Suppressor macrophage treated with lipopolysaccharide for 4 hours (primary cell): ENCODE data around the gene PBX3.

Experiments
- DNase-seq: peaks from one replicate; pipeline ENCODE4 v3.0.0-alpha.2; 2020

The PBX3 gene

DNA sequence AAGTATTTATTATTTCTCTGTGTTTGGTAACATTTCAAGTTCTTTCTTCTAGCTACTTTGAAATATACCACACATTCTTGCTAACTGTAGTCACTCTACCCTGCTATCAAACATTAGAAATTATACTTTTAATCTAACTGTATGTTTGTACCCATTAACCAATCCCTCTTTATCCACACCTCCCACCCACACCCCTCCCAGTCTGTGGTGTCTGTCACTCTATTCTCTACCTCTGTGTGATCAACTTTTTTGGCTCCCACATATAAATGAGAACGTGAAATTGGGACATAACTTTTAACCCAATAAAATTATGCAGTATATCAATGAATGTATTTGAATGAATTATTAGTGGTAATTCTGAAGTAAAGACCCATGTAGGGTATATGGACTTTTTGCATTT is 79.7 kb downstream of the PBX3 start:
- DNase-seq: no peak

DNA sequence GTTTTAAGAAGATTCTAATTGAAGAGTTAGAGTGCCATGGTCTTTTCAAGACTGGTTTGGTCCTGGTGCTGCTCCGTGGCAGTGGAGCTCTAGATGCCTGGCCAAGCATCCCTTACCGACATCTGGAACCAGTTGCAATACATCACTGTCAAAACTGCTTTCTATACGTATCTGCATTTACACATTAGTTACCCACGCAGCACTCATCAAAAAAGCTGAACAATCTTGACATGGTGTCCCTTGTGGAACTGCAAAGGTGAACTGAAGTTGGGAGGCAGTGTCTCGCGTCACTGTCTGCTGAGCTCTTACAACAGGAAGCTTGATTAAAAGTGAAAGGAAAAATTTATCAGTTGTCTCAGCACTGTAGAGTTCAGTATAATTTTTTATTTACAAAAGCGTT is 82.6 kb downstream of the PBX3 start:
- DNase-seq: peak; percentile 65

DNA sequence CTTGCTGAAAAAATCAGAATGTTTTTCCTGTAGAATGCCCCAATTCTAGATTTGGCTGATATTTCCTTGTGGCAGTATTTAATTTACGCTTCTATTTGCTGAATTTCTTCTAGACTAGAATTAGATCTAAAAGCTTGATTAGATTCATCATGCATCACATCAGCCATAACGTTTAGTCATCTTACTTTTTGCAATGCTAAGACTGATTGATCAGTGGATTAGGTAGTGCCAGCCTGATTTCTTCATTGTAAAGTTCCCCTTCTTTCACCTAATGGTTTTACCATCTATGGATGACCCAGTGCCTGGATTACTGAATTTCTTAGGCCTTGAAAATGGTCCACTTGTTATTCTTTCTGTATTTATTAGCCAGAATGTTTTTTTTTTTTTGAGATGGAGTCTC is 83.9 kb downstream of the PBX3 start:
- no peak for DNase-seq

DNA sequence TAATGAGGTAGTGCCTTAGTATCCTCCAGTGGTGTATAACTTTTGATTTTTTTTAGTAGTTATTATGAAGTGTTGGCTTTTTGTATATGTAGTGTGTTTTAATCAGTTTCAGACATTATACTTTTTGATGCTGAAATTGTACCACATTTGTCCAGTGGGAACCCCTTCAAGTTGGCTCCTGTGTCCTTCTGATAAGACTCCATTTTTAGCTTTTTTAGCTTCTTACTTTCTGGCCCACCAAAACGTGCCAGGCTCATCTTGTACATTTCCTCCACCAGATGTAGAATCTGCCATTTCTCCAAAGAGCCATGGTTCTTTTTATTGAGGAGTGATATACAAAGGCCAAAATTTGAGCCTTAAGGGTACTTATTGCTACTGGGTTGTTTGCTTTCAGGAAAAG is 84.4 kb downstream of the PBX3 start:
- no peak for DNase-seq

DNA sequence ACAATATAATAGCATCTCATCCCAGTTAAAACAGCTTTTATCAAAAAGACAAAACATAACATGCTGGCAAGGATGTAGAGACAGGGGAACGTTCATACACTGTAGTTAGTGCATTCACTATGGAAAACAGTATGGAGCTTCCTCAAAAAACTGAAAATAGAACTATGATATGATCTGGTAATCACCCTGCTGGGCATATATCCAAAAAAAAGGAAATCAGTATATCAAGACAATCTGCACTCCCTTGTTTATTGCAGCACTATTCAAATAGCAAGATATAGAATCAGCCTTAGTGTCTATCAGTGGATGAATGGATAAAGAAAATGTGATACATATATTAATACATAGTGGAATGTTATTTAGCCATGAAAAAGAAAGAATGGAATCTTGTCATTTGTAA is 88.5 kb downstream of the PBX3 start:
- DNase-seq: peak; percentile 25

DNA sequence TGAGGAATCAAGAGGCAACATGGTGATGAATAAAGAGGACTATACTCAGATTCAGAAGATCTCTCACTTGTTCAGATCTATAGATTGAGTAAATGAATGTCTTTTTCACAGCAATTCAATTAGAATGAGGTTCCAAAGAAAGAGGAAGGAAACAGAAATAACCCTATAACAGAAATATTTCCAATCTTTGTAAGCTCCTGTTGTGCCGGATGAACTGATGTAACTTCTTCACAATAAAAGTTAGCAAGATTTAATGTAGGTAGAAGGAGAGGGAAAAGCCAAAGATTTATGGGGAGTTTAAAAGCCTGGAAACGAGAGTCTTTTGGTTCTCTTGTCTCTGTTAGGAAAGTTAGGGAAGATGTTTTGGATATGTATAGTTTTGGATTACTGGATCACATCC is 92.1 kb downstream of the PBX3 start:
- no peak for DNase-seq

DNA sequence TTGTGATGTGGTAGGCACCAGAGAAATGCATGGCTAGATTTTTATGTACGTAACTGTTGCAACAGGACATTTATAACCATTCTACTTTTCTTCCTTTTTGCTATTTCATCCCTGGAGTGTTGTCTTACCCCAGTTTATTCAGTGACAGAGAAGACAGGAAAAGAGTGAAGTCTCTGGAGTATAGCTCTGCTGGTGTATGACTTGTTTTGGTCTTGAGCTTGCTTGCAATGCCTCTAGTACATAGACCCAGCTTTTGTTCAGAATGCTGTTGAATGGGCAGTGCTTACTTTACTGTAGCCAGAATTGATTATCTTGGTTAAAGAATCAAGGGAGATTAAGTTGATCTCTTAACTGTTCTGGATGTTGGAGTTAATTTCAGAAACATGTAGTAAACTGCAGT is 94.3 kb downstream of the PBX3 start:
- no peak for DNase-seq

DNA sequence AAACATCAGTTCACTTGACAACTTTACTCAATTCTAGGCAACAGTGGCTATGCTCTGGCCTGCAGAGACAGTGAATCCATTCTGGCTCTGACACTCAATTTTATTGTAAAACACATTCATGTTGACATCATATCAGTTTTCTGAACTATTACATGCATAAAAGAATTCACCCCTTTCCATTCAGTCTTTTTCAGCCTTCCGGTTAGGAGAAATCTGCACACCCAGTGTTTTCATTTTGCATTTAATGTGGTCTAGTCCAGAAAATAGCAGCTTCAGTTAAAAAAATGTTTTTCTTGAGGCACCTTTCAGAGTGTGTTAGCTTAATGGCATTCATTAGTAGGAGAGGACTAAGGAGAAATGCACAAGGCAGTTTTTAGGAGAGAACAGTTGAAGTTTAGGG is 95.1 kb downstream of the PBX3 start:
- DNase-seq: no peak

DNA sequence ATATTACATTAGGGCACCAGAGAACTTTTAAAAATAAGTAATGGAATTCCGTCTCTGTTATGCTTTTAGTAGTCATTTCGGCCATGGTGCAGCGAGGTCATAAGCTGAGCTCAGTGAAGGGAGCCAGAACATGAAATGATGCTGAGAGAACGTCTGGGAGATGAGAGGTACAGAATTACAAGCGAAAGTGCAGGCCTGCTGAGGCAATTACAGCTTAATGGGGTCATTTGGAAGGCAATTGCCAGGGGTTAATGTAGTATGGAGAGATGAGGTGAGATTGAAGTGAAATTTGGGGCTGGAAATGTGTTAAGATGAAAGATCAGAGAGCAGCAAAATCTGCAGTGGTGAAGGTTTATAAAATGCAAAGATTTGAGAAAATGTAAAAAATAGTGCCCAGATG is 96.5 kb downstream of the PBX3 start:
- no peak for DNase-seq

DNA sequence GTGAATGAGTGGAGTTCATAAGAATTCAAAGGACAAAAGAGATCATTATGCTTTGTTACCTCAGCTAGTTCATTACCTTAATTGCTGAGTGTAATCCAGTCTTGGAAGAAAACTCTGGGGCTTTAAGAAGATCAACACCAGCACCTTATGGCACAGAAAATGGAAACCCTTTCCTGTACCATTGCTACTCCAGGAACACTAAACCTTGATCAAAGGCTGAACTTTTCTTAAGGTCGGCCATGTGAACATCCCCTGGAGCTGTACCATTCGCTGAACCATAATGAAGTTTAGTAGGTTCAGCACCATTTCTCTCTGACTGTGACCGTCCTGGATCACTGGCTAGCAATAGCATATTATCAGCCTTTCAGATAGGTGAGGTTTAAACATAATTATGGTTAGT is 97.4 kb downstream of the PBX3 start:
- DNase-seq: no peak

DNA sequence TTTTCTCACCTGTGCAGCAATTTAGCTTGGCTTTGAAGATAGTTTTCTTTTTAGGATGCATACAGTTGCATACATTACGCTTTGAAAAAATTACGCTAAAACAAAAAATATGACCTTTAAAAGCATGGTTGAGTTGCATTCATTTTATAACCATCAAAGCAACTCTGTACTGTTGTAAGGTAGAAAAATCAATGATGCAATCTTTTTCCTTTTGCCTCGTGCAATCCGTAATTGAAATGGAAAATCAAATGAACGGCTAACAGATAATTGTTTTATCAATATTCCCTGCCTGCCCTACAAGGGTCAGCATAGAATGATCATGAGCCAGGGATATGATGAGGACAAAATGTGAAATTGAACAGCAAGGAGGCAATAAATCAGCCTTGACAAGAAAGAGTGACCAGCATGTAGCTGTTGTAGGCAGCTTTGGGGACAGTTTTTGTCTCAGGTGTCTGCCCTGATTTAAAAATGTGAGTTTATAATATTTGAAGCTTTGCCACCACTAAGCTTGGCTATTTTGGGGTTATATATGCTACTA is 98.2 kb downstream of the PBX3 start:
- DNase-seq: no peak

DNA sequence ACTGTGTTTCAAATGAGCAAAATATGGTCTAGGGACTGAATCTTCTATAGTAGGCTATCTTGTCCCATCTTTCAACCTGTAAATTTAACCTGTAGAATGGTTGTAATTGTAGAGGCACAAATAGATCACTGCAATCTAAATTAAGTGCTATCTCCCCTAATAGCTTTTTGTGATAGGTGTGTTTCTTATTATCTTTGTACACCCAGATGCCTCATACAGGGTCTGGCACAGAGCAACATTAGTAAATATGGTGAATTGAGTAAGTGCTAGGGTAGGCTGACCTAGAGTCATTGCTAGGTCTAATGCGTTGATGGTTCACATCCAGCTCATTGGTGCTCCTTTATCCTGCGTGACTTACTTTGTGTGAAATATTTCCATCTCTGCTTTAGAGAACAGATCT is 100.6 kb downstream of the PBX3 start:
- DNase-seq: no peak

DNA sequence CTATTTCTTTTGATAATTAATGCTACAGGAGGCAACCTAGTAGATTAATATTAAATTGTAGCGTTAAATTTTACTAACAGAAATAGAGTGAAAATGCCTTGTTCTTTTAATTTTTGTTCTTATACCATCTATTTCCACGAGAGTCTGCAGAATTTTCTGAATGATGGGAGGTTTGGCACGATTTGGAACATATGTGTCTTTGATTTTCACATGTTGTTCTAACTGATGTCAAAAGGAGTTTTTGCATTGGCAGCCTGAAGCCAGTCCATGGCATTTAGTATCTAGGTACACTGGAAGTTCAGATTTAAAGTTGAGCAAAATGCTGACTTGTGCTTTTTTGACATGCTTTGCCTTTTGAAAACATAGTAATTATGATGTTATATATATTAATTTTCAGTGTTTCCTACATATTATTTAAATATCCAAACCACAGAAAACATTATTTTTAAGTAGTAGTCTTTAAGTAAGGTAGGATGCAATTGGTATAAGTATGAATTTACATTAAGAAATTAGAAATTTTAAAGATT is 103.0 kb downstream of the PBX3 start:
- DNase-seq: no peak

DNA sequence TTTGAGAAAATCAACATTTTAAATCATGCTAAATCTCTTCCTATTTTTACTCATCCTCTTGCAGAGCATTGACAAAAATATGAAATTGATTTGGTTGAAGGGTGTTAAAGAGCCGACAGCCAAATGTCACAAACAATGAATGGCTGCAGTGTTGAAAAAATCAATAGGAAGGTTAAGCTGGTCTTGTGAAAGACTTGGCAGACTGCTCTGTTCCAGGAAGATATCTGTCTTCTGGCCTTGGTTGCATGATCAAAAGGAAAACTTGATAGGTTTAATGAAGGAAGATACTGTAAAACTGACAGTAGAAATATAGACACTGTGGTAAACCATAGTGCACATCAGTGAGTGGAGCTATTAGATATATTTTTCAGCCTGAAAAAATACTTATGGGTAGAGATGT is 103.6 kb downstream of the PBX3 start:
- no peak for DNase-seq

DNA sequence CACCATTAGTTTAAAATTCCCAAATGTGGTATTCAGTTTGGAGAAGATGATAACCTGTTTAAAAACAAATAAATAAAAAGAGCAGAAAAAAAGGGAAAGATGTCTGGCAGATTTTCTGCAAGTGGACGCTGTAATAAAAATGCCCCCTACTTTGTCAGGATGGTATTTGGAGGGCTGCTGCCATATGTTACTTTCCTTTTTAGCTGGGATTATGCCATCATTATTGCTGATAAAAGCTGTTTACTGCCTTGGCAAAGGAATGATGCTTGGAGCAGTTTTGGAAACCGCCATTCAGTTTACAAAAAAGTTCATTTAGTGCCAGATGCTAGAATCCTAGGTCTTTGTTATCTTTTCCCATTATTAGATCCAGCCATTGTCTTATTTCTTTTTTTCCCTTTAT is 104.8 kb downstream of the PBX3 start:
- no peak for DNase-seq

DNA sequence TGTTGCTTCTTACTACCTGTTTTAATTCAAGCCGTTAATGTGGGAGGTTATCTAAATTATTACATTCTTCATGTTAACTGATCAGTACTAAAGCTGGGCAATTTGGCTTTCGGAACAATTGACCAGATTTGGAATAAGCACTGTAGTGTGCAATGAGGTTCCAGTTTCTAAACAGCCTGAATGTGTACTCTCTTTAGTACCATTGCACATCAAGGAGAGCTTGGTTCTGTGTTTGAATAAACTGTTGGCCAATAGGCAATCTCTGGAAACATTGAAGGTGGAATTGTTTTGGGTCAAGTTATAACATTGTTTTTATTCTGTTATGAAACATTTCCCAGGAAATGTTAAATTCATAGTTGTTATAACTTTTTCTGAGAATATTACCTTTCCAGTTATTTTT is 105.2 kb downstream of the PBX3 start:
- no peak for DNase-seq

DNA sequence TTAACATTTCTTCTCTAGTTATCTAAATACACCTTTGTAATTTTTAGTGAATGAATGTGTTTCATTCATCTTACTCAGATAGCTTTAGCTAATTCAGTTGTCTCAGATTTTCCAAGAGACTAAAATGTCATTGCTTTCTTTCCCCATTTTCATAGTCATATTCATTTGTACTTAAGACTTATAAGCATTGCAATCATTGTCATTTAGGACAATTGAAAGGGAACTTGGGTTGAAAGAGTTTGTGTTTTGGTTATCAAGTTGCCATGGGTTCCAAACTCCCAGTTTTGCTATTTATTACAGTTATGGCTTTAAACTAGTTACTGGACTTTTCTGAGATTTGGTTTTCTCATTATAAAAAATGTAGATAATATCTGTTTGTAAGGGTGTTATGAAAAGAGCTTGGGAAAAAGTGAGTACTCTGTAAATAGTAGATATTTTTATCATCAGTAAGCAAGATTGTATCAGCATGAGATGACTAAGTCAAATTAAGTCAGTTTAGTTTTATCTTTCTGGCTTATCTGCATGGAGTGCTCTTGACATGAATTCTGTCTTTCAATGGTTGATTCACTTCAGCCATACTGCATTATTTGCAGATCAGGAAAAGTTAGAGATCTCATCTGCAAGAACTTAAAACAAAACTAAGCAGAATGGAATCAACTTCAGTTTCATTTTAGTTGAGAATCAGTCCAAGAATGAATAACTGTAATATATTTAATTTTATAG is 107.5 kb downstream of the PBX3 start:
- no peak for DNase-seq

DNA sequence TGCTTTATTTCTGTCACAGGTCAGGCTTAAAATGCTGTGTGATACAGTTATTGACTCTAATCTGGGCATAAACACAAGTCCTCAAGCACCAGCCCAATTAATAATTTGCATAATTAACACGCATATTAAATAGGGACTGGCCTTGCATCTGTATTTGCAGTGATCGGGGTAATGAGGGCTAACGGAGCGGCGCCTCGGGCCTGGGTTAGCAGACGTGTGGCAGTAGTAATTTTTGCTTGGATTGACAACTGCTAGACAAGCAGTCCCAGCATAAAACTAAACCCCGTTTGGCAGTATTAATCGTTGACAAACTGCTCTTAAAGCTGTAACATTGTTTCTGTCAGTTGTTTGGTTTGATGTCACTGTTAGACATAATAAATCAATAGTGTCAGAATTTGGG is 109.2 kb downstream of the PBX3 start:
- DNase-seq: no peak

DNA sequence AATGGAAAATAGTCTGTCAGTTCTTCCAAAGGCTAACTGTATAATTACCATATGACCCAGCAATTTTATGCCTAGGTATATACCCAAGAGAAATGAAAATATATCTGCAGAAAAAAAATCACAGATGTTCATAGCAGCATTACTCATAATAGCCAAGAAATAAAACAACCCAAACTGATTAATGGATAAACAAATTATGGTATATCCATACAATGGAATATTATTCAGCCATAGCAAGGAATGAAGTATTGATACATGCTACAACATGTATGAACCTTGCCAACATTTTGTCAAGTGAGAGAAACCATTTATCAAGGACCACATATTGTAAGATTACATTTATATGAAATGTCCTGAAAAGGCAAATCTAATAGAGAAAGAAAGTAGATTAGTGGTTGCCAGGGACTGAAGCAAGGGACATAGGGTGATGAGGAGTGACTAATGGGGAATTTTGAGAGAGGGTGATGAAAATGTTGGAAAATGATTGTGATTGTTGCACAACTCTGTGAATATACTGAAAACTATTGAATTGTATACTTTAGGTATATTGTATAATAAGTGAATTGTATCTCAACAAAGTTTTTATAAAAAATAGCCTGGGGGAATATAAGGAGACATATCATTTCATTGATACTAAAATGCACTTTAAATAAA is 114.4 kb downstream of the PBX3 start:
- DNase-seq: peak; percentile 80

DNA sequence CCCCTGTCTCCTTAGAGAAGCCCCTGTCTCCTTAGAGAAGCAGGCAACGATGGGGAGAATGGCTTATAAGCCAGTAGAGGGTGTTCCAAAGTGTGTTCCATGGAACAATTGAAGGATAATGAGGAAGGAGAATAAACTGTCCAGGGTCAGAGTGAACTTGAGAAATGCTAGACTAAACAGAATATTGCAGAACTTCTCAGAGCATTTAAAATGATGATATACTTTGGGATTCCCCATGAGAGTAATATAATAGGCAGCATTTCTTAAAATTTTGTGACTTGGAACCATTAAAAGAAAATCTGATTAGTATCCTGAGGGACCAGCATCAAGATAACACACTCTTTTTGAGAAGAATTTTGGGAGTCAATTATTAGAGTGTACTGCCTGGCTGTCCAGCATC is 116.8 kb downstream of the PBX3 start:
- peak; percentile 30 for DNase-seq

DNA sequence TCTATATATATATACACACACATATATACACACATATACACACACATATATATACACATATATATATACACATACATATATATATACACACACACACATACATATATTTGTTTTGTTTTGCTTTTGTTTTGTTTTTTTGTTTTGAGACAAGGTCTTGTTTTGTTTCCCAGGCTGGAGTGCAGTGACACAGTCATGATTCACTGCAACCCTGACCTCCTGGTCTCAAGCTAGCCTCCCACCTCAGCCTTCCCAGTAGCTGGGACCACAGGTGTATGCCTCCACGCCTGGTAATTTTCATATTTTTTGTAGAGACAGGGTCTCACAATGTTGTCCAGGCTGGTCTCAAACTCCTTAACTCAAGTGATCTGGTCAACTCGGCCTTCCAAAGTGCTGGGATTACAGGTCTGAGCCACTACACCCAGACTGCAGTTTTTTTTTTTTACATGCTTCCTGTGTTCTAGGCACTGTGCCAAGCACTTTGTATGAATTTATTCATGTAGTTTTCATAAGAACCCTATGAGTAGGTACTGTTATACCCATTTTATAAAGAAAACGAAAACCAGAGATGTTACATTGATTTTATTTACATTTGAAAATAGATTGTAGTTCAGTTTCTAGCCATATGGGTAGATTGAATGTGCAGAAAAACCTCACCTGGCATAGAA is 120.7 kb downstream of the PBX3 start:
- no peak for DNase-seq

DNA sequence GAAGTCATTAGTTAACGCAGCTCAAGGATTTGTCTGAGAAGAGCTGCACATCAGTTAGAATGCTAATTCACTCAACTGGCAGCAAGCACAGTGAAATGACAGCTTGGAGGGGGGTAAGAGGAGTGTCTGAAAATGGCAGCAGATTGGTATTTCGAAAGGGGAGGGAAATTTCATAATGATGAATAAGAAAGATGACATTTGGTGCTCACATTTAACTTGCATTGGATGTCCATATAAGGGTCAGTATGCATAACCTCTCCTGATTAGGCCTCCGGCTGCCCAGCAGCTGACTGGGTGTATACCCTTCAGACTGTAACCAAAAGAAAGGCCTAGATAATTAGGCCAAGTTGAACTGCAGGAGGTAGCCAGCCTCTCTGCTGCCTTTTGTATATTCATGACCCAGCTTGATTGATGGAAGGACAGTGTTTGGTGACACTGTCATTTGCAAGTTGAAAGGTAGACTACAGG is 131.0 kb downstream of the PBX3 start:
- DNase-seq: peak; percentile 63

DNA sequence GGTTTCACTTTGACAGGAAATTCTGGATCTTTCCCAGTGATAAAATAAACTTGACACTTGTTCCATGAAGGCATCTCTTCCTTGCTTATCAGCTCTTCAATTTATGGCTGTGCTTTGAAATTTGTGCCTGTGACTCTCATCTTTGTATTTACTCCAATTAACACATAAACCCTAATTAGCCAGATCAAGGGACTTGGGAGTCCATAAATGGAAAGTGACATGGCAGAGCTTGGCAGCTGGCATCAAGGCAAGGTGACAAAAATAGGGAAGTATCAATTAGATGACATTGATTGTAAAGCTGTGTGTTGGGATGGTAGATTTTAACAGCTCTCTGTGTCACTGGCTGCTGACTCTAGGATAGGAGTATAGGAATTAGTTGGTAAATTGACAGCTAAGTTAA is 133.9 kb downstream of the PBX3 start:
- DNase-seq: no peak
